Stimulated activated CD8-positive, alpha-beta memory T cell treated with anti-CD3 and anti-CD28 coated beads, Interleukin-12 subunit alpha, Interleukin-12 subunit beta, amount 100 ng/mL, for 1 hour (primary cell): ENCODE measurements around the gene SPESP1.
"Not testable (repeated sequence)": the region's sequence is repeated elsewhere in the genome, so short reads cannot be mapped to it uniquely, and the experiment has no call there.

Experiments used
- DNase-seq: peaks from one replicate; pipeline ENCODE4 v3.0.0-alpha.2; 2020; ENCODE audit warnings: low read depth

SPESP1 gene

GRCh38 chr15:68963719-68964118 is 33.4 kb downstream of the SPESP1 start:
- DNase-seq: not testable (repeated sequence)

- DNase-seq: no peak
Measured at GRCh38 chr15:68966996-68967395, 36.7 kb downstream of the SPESP1 start.

GRCh38 chr15:68967948-68968347 is 37.6 kb downstream of the SPESP1 start:
- DNase-seq: no peak

GRCh38 chr15:68969298-68969697 is 39.0 kb downstream of the SPESP1 start:
- DNase-seq: no peak

GRCh38 chr15:68972201-68973065 is 42.1 kb downstream of the SPESP1 start:
- DNase-seq: no peak

GRCh38 chr15:68975651-68976160 is 45.4 kb downstream of the SPESP1 start:
- not testable (repeated sequence) for DNase-seq

GRCh38 chr15:68977426-68977825 is 47.1 kb downstream of the SPESP1 start:
- not testable (repeated sequence) for DNase-seq

- no peak for DNase-seq
Measured at GRCh38 chr15:68979006-68979405, 48.7 kb downstream of the SPESP1 start.

GRCh38 chr15:68979816-68980215 is 49.5 kb downstream of the SPESP1 start:
- DNase-seq: no peak

- no peak for DNase-seq
Measured at GRCh38 chr15:68980786-68981185, 50.5 kb downstream of the SPESP1 start.

- no peak for DNase-seq
Measured at GRCh38 chr15:68981941-68982340, 51.6 kb downstream of the SPESP1 start.

GRCh38 chr15:68982976-68983563 is 52.7 kb downstream of the SPESP1 start:
- DNase-seq: no peak

- DNase-seq: no peak
Measured at GRCh38 chr15:68983961-68984481, 53.7 kb downstream of the SPESP1 start.

GRCh38 chr15:68984586-68984985 is 54.3 kb downstream of the SPESP1 start:
- DNase-seq: no peak

GRCh38 chr15:68985361-68985891 is 55.1 kb downstream of the SPESP1 start:
- no peak for DNase-seq

GRCh38 chr15:68986322-68986721 is 56.0 kb downstream of the SPESP1 start:
- no peak for DNase-seq

- DNase-seq: no peak
Measured at GRCh38 chr15:68987120-68987519, 56.8 kb downstream of the SPESP1 start.

- DNase-seq: no peak
Measured at GRCh38 chr15:68987676-68988075, 57.4 kb downstream of the SPESP1 start.

GRCh38 chr15:68989541-68990230 is 59.4 kb downstream of the SPESP1 start:
- no peak for DNase-seq

GRCh38 chr15:68990231-68990991 is 60.1 kb downstream of the SPESP1 start:
- DNase-seq: no peak

GRCh38 chr15:68990992-68991500 is 60.7 kb downstream of the SPESP1 start:
- no peak for DNase-seq
